Measurements from ENCODE around the gene XKR7.

The XKR7 gene

DNA sequence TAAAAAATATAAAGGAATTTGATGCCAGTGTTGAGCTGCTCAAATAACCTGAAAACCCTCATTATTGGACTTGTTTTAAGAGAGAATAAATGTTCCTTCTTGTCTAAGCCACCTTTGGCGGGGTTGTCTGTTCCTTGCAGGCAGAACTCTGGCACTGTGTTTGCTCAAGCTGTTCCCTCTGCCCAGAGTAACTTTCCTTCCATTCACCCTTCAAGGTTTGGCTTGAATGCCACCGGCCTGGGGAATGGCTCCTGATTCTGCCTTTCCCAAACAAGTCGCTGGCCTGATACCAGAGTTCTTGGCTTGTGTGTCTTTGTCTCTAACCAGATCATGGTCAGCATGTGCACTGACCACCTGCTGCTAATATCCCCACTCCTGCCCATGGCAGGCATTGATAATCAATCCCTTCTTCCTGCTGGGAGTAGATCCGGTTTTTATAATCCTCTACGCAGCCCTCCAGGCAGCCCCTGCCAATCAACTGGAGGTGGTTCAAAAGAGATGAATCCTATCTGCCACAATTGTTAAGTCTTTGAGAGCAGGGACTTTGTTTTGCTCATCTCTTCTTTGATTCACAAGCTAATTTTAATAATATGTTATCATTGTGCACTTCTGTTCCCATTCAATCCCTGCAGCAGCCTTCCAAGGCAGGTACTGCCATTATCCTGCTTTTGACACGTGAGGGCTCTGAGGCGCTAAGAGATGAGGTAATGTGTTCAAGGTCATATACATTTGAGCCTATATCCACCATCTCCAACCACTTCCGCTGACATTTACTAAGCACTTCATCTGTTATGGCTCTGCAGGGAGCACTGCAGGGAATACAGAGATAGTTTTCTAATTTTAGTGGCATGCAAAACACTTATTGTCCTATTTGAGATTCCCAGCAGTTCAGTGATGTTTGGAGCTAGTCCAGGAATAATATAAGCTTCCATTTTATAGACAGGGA is 39.2 kb downstream of the XKR7 start:
- no peak overlapping the region for H3K27ac Mint-ChIP-seq

DNA sequence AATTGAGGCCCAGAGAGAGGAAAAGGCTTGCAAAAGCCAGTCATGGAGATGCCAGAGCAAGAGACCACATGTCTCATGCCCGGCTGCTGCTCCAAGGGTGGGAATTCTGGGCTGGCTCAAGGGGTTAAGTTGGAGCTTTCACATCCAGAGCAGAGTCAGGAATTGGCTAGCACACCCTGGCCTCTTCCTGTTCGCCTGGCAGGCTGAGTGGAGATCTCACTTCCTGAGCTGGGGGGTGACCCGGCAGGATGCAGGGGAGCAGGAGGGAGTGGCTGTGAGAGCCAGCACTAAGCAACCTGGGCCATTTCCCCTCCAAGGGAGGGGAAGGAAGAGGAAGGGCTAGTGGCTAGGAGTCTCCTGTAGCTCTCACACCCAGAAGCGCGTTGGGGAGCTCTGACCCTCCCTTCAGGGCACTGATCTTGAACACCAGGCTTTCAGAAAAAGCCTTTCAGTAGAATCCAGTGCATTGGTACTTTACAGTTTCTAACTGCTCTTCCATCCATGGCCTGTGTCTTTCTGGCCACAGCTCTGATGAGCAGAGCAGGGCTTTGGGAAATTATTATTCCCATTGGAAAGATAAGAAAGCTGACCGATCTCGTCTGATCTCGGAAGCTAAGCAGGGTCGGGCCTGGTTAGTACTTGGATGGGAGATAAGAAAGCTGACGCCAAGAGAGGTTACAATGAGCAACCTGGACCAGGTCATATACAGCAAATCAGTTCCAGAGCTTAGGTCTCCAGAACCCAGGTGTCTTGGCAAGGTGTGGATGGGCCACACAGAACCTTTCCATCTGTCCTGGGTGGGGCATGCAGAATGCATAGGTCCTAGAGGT is 40.1 kb downstream of the XKR7 start:
- H3K27me3 Mint-ChIP-seq = peaks cover 21% of the 10 kb centered on the region
- no peaks in the 10 kb centered on the region for H3K9me3 Mint-ChIP-seq
- H3K36me3 Mint-ChIP-seq (ENCODE audit: low read depth) = no peaks in the 10 kb centered on the region
- no peak overlapping the region for H3K27ac Mint-ChIP-seq
- no peak overlapping the region for H3K4me3 Mint-ChIP-seq
- intact Hi-C loops (cut with micrococcal nuclease) = no loop called here
- peaks cover 9% of the 10 kb centered on the region for H3K4me1 Mint-ChIP-seq (ENCODE audit: low read depth)

More for the DNA sequence above, 39.2 kb downstream of the XKR7 start:
- H3K27me3 Mint-ChIP-seq = peaks cover 21% of the 10 kb centered on the region
- no peaks in the 10 kb centered on the region for H3K36me3 Mint-ChIP-seq (ENCODE audit: low read depth)
- H3K4me1 Mint-ChIP-seq (ENCODE audit: low read depth) = peaks cover 9% of the 10 kb centered on the region
- H3K9me3 Mint-ChIP-seq = no peaks in the 10 kb centered on the region
- intact Hi-C loops (cut with micrococcal nuclease) = no loop called here
- H3K4me3 Mint-ChIP-seq = no peak overlapping the region

DNA sequence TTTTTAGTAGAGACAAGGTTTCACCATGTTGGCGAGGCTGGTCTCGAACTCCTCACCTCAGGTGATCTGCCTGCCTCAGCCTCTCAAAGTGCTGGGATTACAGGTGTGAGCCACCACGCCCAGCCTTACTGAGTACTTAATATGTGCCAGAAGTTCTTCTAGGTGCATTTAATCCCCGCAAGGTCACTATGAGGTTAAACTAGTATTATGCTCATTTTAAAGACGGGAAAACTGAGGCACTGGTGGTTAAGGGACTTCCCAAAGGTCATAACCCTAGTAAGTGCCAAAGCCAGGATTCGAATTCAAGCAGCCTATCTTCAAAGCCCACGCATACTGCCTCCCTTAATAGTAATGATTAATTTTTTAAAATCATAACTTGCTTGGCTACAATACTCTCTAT is 41.6 kb downstream of the XKR7 start:
- Mint-ChIP-seq H3K4me1 (ENCODE audit: low read depth) (peaks cover 9% of the 10 kb centered on the region), H3K4me3 (no peak overlapping the region), H3K27ac (no peak overlapping the region), H3K9me3 (no peaks in the 10 kb centered on the region), H3K36me3 (ENCODE audit: low read depth) (no peaks in the 10 kb centered on the region), H3K27me3 (peaks cover 27% of the 10 kb centered on the region)
- intact Hi-C loops (cut with micrococcal nuclease) = no loop called here

DNA sequence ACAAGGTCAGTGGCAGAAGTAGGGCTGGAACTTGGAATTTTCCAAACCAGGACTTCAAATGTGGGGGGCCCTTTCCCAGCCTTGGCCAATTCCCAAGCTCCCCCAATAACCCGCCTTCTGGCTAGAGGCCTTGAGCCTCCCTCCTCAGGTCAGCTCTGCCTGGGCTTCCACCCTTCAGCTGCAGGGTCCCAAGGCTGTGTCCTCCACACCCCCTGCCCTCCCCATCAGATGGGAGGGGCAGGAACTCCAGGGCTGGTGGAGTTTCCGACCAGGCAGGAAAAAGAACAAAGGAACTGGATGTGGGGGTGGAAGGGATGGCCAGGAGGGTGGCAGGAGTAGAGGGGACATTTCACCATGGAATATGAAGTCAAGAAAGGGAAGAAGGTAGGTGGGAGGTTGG is 42.1 kb downstream of the XKR7 start, which contains the start of gene CCM2L:
Gene CCM2L (plus strand): TSS at position 338 of the 400 bp plus-strand sequence. CDS start 17 bp downstream, at position 355.
- H3K4me1 Mint-ChIP-seq (ENCODE audit: low read depth) = peaks cover 9% of the 10 kb centered on the region
- no peaks in the 10 kb centered on the region for H3K36me3 Mint-ChIP-seq (ENCODE audit: low read depth)
- intact Hi-C loops (cut with micrococcal nuclease) = no loop called here
- no peak within 1 kb of the TSS for H3K4me3 Mint-ChIP-seq
- H3K27me3 Mint-ChIP-seq = peaks cover 31% of the 10 kb centered on the region
- H3K9me3 Mint-ChIP-seq = no peaks in the 10 kb centered on the region
- H3K27ac Mint-ChIP-seq = no peak within 1 kb of the TSS

DNA sequence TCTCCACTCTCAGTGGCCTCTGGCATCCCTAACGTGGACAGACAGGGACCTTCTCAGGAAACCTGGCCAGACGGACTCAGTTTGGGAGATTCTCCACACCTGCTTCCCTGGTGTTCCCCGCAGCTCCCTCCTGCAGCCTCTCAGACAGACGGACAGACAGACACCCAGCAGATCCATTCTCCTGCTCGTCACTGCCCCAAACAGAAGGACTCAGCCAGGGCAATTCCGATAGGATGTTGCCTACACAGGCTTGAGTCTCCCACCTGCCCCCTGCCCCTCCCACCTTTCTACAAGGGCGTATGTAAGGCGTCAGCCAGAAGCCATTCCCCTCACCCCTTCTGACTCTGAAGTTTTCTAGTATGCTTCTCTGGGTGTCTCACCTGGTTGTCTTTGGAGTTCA is 42.7 kb downstream of the XKR7 start:
- Mint-ChIP-seq H3K36me3 (ENCODE audit: low read depth) (no peaks in the 10 kb centered on the region), H3K4me1 (ENCODE audit: low read depth) (peaks cover 9% of the 10 kb centered on the region), H3K27me3 (peaks cover 34% of the 10 kb centered on the region), H3K4me3 (no peak overlapping the region), H3K27ac (no peak overlapping the region), H3K9me3 (no peaks in the 10 kb centered on the region)
- intact Hi-C loops (cut with micrococcal nuclease) = no loop called here

DNA sequence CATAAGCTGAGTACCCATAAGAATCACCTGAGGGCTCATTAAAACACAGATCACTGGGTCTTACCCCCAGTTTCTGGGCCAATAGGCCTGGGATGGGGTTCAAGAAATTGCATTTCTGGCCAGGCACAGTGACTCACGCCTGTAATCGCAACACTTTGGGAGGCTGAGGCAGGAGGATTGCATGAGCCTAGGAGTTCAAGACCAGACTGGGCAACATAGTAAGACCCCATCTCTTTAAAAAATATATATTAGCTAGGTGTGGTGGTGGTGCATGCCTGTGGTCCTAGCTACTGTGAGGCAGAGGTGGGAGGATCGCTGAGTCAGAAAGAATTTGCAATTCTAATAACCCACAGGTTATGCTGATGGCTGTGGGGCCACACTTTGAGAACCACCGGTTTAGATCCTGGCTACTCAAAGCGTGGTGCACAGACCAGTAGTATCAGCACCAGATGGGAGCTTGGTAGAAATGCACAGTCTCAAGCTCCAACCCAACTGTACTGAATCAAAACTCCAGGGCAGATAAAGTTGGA is 44.3 kb downstream of the XKR7 start:
- H3K36me3 Mint-ChIP-seq (ENCODE audit: low read depth) = no peaks in the 10 kb centered on the region
- H3K4me1 Mint-ChIP-seq (ENCODE audit: low read depth) = peaks cover 9% of the 10 kb centered on the region
- H3K27me3 Mint-ChIP-seq = peaks cover 48% of the 10 kb centered on the region
- H3K4me3 Mint-ChIP-seq = no peak overlapping the region
- H3K27ac Mint-ChIP-seq = no peak overlapping the region
- H3K9me3 Mint-ChIP-seq = no peaks in the 10 kb centered on the region
- intact Hi-C loops (cut with micrococcal nuclease) = no loop called here

DNA sequence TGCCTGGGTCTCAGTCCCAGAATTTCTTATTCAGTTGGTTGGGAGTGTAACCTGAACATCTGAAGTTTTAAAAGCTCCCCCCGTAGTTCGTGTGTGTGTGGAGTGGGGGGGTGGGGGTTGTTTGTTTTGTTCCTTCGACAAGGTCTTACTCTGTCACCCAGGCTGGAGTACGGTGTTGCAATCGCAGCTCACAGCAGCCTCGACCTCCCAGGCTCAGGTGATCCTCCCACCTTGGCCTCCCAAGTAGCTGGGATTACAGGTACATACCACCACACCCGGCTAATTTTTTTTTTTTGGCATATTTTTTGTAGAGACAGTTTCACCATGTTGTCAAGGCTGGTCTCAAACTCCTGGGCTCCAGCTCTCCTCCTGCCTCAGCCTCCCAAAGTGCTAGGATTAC is 45.4 kb downstream of the XKR7 start:
- no peaks in the 10 kb centered on the region for H3K9me3 Mint-ChIP-seq
- peaks cover 49% of the 10 kb centered on the region for H3K27me3 Mint-ChIP-seq
- H3K4me3 Mint-ChIP-seq = no peak overlapping the region
- H3K27ac Mint-ChIP-seq = no peak overlapping the region
- H3K36me3 Mint-ChIP-seq (ENCODE audit: low read depth) = peaks cover 2% of the 10 kb centered on the region
- intact Hi-C loops (cut with micrococcal nuclease) = no loop called here
- H3K4me1 Mint-ChIP-seq (ENCODE audit: low read depth) = no peaks in the 10 kb centered on the region

DNA sequence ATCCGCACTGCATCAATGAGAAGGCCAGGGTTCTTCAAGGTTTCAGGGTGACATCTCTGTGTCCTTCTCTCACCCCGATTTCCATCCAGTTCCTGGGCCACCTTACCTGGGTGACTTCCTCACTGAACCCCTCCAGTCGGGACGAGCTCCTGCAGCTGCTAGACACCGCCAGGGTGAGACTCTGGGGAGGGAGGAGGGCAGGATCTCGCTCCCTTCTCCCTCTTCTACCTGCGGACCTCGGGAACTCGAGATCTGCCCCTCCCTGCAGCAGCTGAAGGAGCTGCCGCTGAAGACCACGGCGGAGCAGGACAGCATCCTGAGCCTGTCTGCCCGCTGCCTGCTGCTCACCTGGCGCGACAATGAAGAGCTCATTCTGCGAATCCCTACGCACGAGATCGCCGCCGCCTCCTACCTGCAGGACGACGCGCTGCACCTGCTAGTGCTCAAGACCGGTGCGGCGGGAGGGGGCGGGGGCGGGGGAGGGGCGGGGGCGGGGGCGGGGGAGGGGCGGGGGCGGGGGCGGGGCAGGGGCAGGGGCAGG is 49.8 kb downstream of the XKR7 start:
- Mint-ChIP-seq H3K36me3 (ENCODE audit: low read depth) (peaks cover 6% of the 10 kb centered on the region), H3K4me3 (no peak overlapping the region), H3K27ac (no peak overlapping the region), H3K9me3 (no peaks in the 10 kb centered on the region), H3K4me1 (ENCODE audit: low read depth) (peaks cover 19% of the 10 kb centered on the region), H3K27me3 (peaks cover 77% of the 10 kb centered on the region)
- intact Hi-C loops (cut with micrococcal nuclease) = no loop called here

DNA sequence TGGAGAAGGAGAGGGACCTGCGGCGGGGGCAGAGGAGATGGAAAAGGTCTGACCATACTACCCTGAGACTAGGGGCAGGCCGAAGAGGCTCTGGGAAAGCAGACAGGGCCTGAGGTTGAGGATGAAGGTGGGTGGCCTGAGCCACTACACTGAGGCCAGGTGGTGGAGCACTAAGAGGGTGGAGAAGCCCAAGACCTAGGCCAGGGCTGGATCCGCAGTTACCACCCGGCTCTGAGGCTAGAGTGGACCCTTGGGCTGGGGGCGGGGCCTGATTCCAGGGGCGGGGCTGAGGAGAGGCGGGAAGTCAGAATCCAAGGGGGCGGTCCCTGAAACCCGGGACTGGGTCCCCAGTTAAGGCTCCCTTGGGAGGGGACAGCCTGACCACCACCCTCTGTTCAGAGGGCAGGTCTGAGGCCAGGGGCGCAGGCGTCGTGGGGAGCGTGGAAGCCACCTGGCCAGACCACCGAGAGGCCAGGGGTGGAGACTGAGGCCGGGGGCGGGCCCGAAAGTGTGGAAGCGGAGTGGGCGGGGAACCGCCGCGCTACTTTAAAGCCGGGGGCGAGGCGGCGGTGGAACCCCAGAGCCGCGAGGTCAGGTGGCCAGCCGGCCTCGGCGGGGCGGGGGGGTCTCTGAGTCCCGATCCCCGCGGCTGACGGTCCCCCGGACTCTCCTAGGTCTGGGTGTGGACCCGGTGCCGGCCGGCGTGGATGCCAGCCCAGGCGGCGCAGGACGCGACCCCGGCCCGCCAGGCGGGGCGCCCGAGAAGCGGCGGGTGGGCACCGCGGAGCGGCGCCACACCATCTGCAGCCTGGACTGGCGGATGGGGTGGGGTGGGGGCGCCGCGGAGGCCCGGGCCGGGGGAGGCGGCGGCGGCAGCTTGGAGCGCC is 50.6 kb downstream of the XKR7 start:
- intact Hi-C loops (cut with micrococcal nuclease) = no loop called here
- Mint-ChIP-seq H3K4me3 (peak overlapping the region; percentile 80), H3K9me3 (no peaks in the 10 kb centered on the region), H3K27ac (no peak overlapping the region), H3K4me1 (ENCODE audit: low read depth) (peaks cover 19% of the 10 kb centered on the region), H3K36me3 (ENCODE audit: low read depth) (peaks cover 6% of the 10 kb centered on the region), H3K27me3 (peaks cover 82% of the 10 kb centered on the region)

DNA sequence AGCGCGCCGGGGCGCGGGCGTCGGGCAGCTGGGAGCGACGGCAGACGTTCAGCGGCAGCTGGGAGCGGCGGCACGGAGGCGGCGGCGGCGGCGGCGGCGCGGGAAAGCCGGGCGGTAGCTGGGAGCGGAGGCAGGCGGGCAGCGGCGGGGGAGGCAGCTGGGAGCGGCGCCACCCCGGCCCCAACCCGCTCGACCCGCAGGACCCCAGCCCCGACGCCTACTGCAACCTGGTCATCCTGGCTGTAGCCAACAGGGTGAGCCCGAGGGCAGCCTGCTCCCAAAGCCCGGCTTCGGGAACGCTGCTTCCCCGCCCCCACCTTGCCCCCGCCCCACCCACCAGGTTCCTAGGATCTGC is 51.2 kb downstream of the XKR7 start:
- intact Hi-C loops (cut with micrococcal nuclease) = no loop called here
- peaks cover 6% of the 10 kb centered on the region for H3K36me3 Mint-ChIP-seq (ENCODE audit: low read depth)
- H3K4me1 Mint-ChIP-seq (ENCODE audit: low read depth) = peaks cover 19% of the 10 kb centered on the region
- peaks cover 88% of the 10 kb centered on the region for H3K27me3 Mint-ChIP-seq
- no peak overlapping the region for H3K27ac Mint-ChIP-seq
- no peaks in the 10 kb centered on the region for H3K9me3 Mint-ChIP-seq
- peak overlapping the region; percentile 78 for H3K4me3 Mint-ChIP-seq

DNA sequence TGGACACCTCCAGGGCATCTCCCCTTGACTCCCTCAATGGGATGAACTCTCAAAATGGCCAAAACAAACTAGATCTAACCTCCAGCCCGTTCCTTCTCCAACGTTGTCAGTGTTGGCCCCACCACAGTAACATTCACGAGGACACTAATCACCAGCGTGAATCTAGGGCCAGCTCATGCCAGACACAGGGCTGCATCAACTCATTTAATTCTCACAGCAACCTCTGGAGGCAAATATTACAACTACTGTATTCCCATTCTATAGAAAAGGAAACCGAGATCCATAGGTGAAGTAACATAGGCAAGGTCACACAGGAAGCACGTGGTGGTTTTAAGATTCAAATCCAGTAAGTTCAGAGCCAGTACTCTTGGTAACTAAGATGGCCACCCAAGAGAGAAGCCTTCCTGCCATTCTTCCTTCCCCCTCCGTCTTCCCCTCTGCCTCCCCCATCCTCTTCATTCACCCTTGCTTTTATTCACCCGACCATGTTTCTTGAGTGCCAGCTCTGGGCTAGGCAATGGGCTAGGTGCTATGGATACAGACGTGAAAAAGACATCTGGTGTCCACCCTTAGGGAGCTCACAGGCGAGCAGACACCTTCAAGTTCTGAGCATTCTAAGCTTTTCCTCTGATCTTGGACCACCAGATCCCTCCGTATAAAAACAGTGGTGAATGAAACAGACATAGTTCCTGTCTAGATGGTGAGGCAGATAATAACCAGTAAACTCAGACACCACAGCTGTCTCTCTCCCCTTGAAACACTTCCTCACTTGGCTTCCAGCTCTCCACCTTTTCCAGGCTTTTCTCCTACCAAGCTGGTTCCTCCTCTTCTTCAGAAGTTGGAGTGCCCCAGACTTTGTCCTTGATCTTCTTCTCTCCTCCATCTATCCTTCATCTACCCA is 51.9 kb downstream of the XKR7 start:
- Mint-ChIP-seq H3K4me3 (peak overlapping the region; percentile 78), H3K27ac (no peak overlapping the region), H3K4me1 (ENCODE audit: low read depth) (peaks cover 21% of the 10 kb centered on the region), H3K36me3 (ENCODE audit: low read depth) (peaks cover 6% of the 10 kb centered on the region), H3K27me3 (peaks cover 87% of the 10 kb centered on the region), H3K9me3 (no peaks in the 10 kb centered on the region)
- intact Hi-C loops (cut with micrococcal nuclease) = no loop called here

DNA sequence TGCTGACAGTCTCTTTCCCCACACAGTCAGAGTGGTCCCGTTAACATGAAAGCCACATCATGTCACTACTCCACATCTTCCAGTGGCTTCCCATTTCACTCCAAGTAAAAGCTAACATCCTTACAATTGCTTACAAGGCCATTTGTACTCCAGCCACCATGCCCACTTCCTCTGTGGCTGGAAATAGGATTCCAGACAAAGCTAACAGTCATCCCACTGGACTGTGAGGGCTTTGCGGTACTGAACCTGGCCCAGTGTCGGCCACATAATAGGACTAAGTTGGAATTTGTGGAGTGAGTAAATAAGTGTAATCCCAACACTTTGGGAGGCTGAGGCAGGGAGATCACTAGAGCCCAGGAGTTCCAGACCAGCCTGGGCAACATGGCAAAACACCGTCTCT is 53.1 kb downstream of the XKR7 start:
- intact Hi-C loops (cut with micrococcal nuclease) = no loop called here
- H3K9me3 Mint-ChIP-seq = no peaks in the 10 kb centered on the region
- peaks cover 82% of the 10 kb centered on the region for H3K27me3 Mint-ChIP-seq
- H3K36me3 Mint-ChIP-seq (ENCODE audit: low read depth) = peaks cover 6% of the 10 kb centered on the region
- H3K4me1 Mint-ChIP-seq (ENCODE audit: low read depth) = peaks cover 25% of the 10 kb centered on the region
- H3K4me3 Mint-ChIP-seq = no peak overlapping the region
- H3K27ac Mint-ChIP-seq = no peak overlapping the region
